ENCODE results near the gene MORC2. TPM values are rescaled to one million over a fixed set of nuclear protein-coding genes. Genes with fewer than 3 reads are reported as not detected.
A peak's percentile ranks its signal among the peaks of the same experiment; 100 is the strongest.

MORC2 gene
- total RNA-seq, 1 donor from 2014 or later = 12.6 TPM

- DNase-seq (ENCODE audit: low read depth in 2 of 2) = no peak
Measured at GRCh38 chr22:30921108-30921507, 47.5 kb downstream of the MORC2 start.

GRCh38 chr22:30920407-30920806 is 48.2 kb downstream of the MORC2 start:
- DNase-seq (ENCODE audit: low read depth in 2 of 2) = peak; percentile 31 to 68

GRCh38 chr22:30919973-30920372 is 48.6 kb downstream of the MORC2 start:
- DNase-seq (ENCODE audit: low read depth in 2 of 2) = no peak

GRCh38 chr22:30918761-30919160 is 49.8 kb downstream of the MORC2 start:
- DNase-seq (ENCODE audit: low read depth in 2 of 2) = no peak

- no peak for DNase-seq (ENCODE audit: low read depth in 2 of 2)
Measured at GRCh38 chr22:30910358-30910757, 58.2 kb downstream of the MORC2 start.

- no peak for DNase-seq (ENCODE audit: low read depth in 2 of 2)
Measured at GRCh38 chr22:30909306-30909705, 59.3 kb downstream of the MORC2 start.

- DNase-seq (ENCODE audit: low read depth in 2 of 2) = no peak
Measured at GRCh38 chr22:30908051-30908461, 60.5 kb downstream of the MORC2 start.

GRCh38 chr22:30906946-30907345 is 61.6 kb downstream of the MORC2 start:
- DNase-seq (ENCODE audit: low read depth in 2 of 2) = no peak

GRCh38 chr22:30906411-30906810 is 62.2 kb downstream of the MORC2 start:
- DNase-seq (ENCODE audit: low read depth in 2 of 2) = no peak

- DNase-seq (ENCODE audit: low read depth in 2 of 2) = no peak
Measured at GRCh38 chr22:30905696-30906341, 62.8 kb downstream of the MORC2 start.

GRCh38 chr22:30903876-30904460 is 64.6 kb downstream of the MORC2 start:
- DNase-seq (ENCODE audit: low read depth in 2 of 2) = no peak

- peak in 1 of 2 donors; percentile 26 for DNase-seq (ENCODE audit: low read depth in 2 of 2)
Measured at GRCh38 chr22:30902496-30903357, 65.8 kb downstream of the MORC2 start.

- DNase-seq (ENCODE audit: low read depth in 2 of 2) = no peak
Measured at GRCh38 chr22:30894371-30894740, 74.2 kb downstream of the MORC2 start.

GRCh38 chr22:30893434-30894370 is 74.9 kb downstream of the MORC2 start:
- peak in 1 of 2 donors; percentile 13 for DNase-seq (ENCODE audit: low read depth in 2 of 2)

- no peak for DNase-seq (ENCODE audit: low read depth in 2 of 2)
Measured at GRCh38 chr22:30892731-30893221, 75.8 kb downstream of the MORC2 start.

GRCh38 chr22:30892286-30892685 is 76.3 kb downstream of the MORC2 start:
- DNase-seq (ENCODE audit: low read depth in 2 of 2) = no peak

- no peak for DNase-seq (ENCODE audit: low read depth in 2 of 2)
Measured at GRCh38 chr22:30891781-30892180, 76.8 kb downstream of the MORC2 start.

GRCh38 chr22:30891443-30891755 is 77.2 kb downstream of the MORC2 start:
- no peak for DNase-seq (ENCODE audit: low read depth in 2 of 2)

- peak; percentile 5 to 48 for DNase-seq (ENCODE audit: low read depth in 2 of 2)
Measured at GRCh38 chr22:30890686-30891442, 77.7 kb downstream of the MORC2 start.

GRCh38 chr22:30889996-30890480 is 78.5 kb downstream of the MORC2 start:
- DNase-seq (ENCODE audit: low read depth in 2 of 2) = no peak
